AG04450 (cell line): ENCODE measurements around the gene IGSF22. TPM values are rescaled to one million over a fixed set of nuclear protein-coding genes. Genes with fewer than 3 reads are reported as not detected.

ENCODE experiments used
- CTCF ChIA-PET: fragments of 300-600, 350-600 bp; formaldehyde crosslinking; extraction: SDS; loops from one replicate; lab custom pipeline; 2022; ENCODE audit warnings: antibody characterized with exemption, inconsistent platforms; lab: Charles Lee
- POLR2A ChIA-PET: fragments of 350-600 bp; formaldehyde crosslinking; extraction: SDS; loops from one replicate; lab custom pipeline; 2021; ENCODE audit warnings: antibody characterized with exemption, inconsistent platforms; lab: Yijun Ruan, JAX
- DNase-seq: peaks from one replicate; pipeline ENCODE4 v3.0.0-alpha.2; 2011; ENCODE audit warnings: low read depth, low spot score
- H3K27ac ChIP-seq: one replicate; pipeline ENCODE4 v1.5.1; 2012; ENCODE audit warnings: low read depth, low read length, control low read depth
- H3K27me3 ChIP-seq: one replicate; pipeline ENCODE4 v1.6.0; 2012; ENCODE audit warnings: low read length; ENCODE audit not compliant: control insufficient read depth, insufficient read depth
- H3K4me3 ChIP-seq: 2 replicates; pipeline ENCODE4 v1.5.1; 2011; ENCODE audit warnings: mild to moderate bottlenecking, low read depth, low read length, control low read depth
- H3K9me3 ChIP-seq: 2 replicates; pipeline ENCODE4 v1.5.1; 2012; ENCODE audit warnings: low read length; ENCODE audit not compliant: control insufficient read depth, insufficient read depth
- CTCF ChIP-seq: IDR thresholded peaks from 2 replicates; pipeline ENCODE4 v1.5.1; 2011; ENCODE audit warnings: low read depth, low read length, control low read depth, inconsistent platforms
- polyA plus RNA-seq: library from polyadenylated mRNA; depleted of rRNA; stranded (reverse); fragments of >200 nt; gene quantifications from 2 replicates; pipeline ENCODE4 v1.2.3, GENCODE V29; 2011

Gene IGSF22
- polyA plus RNA-seq, 1 experiment, result not detected

GRCh38 chr11:18704045-18704645 is 21.8 kb downstream of the IGSF22 start:
- H3K4me3 ChIP-seq, result no peak overlapping the region
- no peak for TF ChIP-seq CTCF
- H3K9me3 ChIP-seq, result no peaks in the 10 kb centered on the region; the same call in 1 of the 2 replicates
- no peak overlapping the region for H3K27ac ChIP-seq
- CTCF ChIA-PET, result interaction anchor here (0.7 to 5.2 kb wide), 3 partner anchors 18 to 126 kb away, joined by 3 to 26 read pairs (median 4); no protein-coding TSS in a partner anchor
- no peak for DNase-seq
- POLR2A ChIA-PET, result no interaction called here
- peaks cover 45% of the 10 kb centered on the region for H3K27me3 ChIP-seq

- Histone ChIP-seq H3K4me3 (no peak overlapping the region), H3K27me3 (peaks cover 45% of the 10 kb centered on the region), H3K9me3 (no peaks in the 10 kb centered on the region; the same call in 1 of the 2 replicates), H3K27ac (no peak overlapping the region)
- no peak for DNase-seq
- POLR2A ChIA-PET, result no interaction called here
- CTCF ChIA-PET, result interaction anchor here (5.2 kb wide), 1 partner anchor 19 kb away, joined by 26 read pairs; no protein-coding TSS in a partner anchor
- TF ChIP-seq CTCF, result no peak
These were observed 22.8 kb downstream of the IGSF22 start for GRCh38 chr11:18703001-18703763.

GRCh38 chr11:18701614-18702216 is 24.3 kb downstream of the IGSF22 start:
- peaks cover 37% of the 10 kb centered on the region for H3K27me3 ChIP-seq
- DNase-seq, result no peak
- ChIA-PET CTCF (interaction anchor here (1.5 kb wide), 1 partner anchor 20 kb away, joined by 5 read pairs; no protein-coding TSS in a partner anchor), POLR2A (no interaction called here)
- H3K27ac ChIP-seq, result no peak overlapping the region
- H3K9me3 ChIP-seq, result no peaks in the 10 kb centered on the region; the same call in 1 of the 2 replicates
- no peak for TF ChIP-seq CTCF
- H3K4me3 ChIP-seq, result no peak overlapping the region

- Histone ChIP-seq H3K9me3 (no peaks in the 10 kb centered on the region; the same call in 1 of the 2 replicates), H3K27me3 (peaks cover 33% of the 10 kb centered on the region), H3K27ac (no peak overlapping the region), H3K4me3 (no peak overlapping the region)
- no peak for TF ChIP-seq CTCF
- no peak for DNase-seq
- POLR2A ChIA-PET, result no interaction called here
- CTCF ChIA-PET, result no interaction called here
These were observed 25.1 kb downstream of the IGSF22 start for GRCh38 chr11:18700872-18701271.
